Stimulated activated CD4-positive, alpha-beta T cell treated with anti-CD3 and anti-CD28 coated beads, Interleukin-2, amount 100 ng/mL, for 4 hours (primary cell): ENCODE data around the gene STX1B.
"Not testable (repeated sequence)": the region's sequence is repeated elsewhere in the genome, so short reads cannot be mapped to it uniquely, and the experiment has no call there.

Experiments
- DNase-seq: peaks from one replicate; pipeline ENCODE4 v3.0.0-alpha.2; 2020; ENCODE audit warnings: low read depth

Gene STX1B

DNA sequence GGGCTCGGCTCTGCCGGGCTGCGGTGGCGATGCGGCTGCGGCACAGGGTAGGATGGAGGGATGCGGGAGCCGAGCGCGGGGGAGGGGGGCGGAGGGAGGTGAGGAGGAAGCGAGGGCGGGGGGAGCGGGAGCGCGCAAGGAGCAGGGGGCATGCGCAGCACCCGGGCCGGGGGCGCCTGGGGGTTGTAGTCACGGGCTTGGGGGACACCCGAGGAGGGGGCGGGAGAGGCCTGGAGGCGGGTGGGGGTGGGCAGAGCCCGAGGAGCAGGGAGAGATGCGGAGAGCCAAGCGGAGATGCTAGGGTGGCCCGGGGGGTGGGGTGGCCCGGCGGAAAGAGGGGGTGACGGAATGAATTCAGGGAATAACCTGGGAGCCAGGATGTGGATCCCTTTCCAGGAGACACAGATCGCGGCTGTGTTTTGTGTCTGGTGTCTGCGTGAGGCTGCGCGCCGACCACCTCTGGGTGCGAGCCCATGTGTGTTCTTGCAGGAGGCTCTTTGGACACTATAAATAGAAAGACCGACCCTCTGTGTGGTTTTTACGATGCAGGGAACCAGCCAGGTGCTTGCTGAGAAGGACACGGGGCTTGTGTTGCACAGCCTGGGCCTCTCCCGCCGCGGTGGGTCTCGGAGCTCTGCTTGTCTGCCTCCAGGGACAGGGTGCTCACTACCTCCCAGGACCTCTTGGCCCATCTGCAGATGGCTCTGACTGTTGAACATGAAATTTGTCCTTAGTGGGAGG is at the start of gene STX1B:
TSS of gene STX1B (minus strand) at position 54 of the 741 bp plus-strand sequence. CDS start 242 bp downstream, outside the sequence.
- DNase-seq: peak; percentile 47

DNA sequence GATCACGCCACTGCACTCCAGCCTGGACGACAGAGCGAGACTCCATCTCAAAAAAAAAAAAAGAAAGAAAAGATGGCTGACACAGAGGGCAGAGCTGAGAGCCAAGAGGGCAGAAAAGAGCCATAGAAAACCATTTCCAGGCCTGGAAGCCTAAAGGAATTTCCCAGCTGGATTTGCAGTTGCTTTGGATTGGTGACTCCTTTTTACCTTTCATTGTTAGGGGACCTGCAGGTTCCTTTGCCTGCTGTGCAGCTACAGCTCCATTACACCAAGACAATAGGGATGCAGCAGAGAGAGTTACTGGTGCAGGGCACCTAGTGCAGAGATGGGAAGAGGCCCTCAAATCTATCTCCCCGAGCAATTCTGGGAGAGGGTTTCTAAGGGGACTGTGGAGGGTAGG is 45.2 kb upstream of the STX1B start:
- DNase-seq: no peak

DNA sequence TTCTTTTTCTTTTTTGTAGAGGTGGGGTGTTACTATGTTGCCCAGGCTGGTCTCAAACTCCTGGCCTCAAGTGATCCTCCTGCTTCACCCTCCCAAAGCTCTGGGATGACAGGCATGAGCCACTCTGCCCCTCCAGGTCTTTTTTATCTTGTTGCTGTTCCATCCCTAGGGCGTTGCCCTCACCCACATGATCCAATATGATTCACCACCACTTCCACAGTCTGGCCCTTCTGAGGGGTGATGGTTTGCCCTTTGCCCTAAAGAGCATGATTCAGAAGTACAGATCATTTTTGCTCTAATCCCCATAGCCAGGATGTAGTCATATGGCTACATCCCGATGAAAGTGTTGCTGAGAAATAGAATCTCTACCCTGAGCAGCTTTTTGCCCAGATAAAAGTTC is 41.7 kb upstream of the STX1B start:
- DNase-seq: no peak

DNA sequence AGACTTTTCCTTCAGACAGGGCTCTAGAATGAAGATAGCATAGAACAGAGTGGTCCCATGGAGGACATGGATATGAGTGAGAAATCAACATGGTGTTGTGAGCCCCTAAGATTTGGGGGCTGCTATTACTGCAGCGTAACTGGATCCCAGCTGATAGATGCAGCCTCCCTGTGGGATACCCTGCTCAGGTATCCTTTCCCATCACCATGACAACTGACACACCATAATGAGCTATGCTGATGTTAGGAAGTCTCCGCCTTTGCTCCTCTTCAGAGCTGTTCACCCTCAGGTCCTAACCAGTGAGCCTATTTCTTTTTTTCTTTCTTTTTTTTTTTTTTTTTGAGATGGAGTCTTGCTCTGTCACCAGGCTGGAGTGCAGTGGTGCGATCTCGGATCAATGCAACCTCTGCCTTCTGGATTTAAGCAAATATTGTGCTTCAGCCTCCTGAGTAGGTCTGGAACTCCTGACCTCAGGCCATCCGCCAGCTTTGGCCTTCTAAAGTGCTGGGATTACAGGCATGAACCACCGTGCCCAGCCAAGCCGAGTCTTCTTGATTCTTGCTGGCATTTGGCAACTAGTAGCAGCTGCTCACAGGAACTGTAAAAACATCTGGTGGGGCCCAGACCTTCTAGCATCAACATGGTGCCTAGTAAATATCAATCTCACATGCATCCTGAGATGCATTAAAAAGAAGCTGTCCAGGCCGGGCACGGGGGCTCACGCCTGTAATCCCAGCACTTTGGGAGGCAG is 40.0 kb upstream of the STX1B start:
- no peak for DNase-seq

GRCh38 chr16:31043898-31044481 is 33.6 kb upstream of the STX1B start:
- DNase-seq: no peak

- no peak for DNase-seq
Measured at GRCh38 chr16:31043352-31043751, 32.9 kb upstream of the STX1B start.

- no peak for DNase-seq
Measured at GRCh38 chr16:31042866-31043265, 32.4 kb upstream of the STX1B start.

- DNase-seq: no peak
Measured at GRCh38 chr16:31038993-31039392, 28.6 kb upstream of the STX1B start.

DNA sequence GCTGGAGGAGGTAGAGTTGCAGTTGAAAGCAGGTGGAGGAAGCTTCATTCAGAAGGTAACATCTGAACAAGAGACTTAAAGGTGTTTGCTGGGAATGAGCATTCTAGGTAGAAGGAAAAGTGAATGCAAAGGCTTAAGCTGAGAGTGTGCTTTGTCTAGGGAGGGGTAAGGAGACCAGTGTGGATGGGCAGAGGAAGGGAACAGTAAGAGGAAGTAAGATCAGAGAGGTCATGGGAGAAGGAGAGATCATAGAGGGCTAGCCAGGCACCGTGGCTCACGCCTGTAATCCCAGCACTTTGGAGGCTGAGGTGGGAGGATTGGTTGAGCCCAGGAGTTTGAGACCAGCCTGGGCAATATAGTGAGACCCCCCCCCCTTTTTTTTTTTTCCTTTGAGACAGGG is 26.3 kb upstream of the STX1B start:
- no peak for DNase-seq

DNA sequence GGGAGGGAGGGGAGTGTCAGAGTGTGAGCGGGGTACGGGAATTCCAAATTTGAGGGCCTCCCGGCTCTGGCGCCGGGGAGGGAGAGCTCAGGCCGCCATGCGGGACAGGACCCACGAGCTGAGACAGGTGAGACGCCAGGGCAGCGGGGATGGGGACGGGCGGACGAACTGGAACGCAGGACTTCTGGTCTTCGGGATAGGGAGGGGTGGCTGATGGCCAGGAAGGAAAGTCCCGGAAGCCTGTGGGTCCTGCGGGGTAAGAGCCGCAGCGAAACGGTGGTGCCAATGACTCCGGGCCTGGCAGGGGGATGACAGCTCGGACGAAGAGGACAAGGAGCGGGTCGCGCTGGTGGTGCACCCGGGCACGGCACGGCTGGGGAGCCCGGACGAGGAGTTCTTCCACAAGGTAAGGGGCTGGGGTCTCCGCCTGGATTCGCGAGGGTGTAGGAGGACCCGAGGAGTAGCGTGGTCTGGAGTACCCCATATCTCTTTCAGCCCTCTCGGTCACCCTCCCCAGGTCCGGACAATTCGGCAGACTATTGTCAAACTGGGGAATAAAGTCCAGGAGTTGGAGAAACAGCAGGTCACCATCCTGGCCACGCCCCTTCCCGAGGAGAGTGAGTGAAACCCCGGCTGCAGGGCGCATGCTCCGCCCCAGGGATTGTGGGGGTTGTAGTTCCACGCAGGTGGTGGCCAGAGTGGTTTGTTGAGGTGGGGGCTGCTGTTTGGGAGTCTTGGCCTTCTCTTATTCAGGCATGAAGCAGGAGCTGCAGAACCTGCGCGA is 23.5 kb upstream of the STX1B start:
- DNase-seq: peak; percentile 80

DNA sequence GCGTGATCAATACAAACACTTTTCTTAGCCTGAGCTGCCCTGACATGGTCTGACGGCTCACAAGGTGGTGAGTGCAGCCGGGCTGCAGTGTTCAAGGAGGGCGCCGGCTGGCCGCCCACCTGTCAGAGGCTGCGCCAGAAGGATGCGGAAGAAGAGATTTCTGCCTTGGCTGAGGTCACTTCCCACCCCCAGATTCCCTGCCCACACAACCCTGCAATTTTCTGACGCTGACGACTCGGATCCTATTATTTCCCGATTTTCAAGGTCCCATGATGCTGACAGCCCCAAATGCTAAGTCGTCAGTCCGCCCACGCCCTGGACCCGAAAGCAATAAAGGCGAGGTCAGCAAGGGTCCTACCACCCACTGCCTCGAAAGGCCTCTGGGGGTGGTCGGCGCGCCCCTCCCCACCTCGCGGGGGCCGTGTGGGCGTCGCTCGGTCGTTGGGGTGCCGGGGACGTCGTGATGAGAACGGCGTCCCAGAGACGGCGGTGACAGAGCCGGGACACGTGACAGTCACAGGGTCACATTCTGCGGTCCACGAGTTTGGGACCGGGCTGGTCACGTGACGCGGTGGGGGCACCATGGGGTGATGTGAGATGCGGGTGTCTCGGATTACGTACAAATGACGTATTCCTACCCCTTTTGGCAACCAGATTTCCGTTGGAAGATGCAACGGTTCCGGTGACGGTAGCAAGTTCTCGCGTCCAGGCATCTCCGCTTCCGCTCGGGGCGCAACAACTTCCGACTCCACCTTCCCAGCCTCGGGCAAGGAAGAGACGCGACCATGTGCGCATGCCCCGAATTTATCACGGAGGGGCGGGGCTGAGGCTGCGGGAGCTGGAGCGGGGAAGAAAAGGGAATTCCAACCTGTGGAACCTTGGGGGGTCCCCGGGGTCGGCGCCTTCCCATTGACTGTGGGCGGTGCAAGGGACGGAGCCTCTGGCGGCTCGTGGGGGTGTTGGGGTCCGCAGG is 22.6 kb upstream of the STX1B start, which contains the start of gene STX4:
TSS of gene STX4 (plus strand) at position 823 of the 973 bp plus-strand sequence. CDS start 248 bp downstream, outside the sequence.
- DNase-seq: peak; percentile 95

GRCh38 chr16:31031276-31031675 is 20.8 kb upstream of the STX1B start:
- DNase-seq: no peak

GRCh38 chr16:31029272-31029671 is 18.8 kb upstream of the STX1B start:
- DNase-seq: no peak

DNA sequence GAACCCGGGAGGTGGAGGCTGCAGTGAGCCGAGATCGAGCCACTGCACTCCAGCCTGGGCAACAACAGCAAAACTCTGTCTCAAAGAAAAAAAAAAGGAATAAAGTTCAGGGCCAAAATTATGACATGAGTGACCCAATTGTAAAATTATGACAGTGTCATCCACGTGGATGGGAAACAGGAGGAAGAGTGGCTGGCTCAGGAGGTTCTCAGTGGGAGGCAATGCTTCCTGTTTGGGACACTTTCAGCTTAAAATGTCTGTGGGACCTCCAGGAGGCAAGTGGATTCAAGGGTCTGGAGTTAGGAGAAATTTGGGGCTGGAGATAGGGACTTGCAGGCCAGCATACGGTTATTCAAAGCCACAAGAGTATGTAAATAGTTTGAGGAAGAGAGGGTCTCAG is 14.9 kb upstream of the STX1B start:
- DNase-seq: no peak

- DNase-seq: no peak
Measured at GRCh38 chr16:31023627-31024226, 13.3 kb upstream of the STX1B start.

GRCh38 chr16:31023252-31023602 is 12.8 kb upstream of the STX1B start:
- no peak for DNase-seq

DNA sequence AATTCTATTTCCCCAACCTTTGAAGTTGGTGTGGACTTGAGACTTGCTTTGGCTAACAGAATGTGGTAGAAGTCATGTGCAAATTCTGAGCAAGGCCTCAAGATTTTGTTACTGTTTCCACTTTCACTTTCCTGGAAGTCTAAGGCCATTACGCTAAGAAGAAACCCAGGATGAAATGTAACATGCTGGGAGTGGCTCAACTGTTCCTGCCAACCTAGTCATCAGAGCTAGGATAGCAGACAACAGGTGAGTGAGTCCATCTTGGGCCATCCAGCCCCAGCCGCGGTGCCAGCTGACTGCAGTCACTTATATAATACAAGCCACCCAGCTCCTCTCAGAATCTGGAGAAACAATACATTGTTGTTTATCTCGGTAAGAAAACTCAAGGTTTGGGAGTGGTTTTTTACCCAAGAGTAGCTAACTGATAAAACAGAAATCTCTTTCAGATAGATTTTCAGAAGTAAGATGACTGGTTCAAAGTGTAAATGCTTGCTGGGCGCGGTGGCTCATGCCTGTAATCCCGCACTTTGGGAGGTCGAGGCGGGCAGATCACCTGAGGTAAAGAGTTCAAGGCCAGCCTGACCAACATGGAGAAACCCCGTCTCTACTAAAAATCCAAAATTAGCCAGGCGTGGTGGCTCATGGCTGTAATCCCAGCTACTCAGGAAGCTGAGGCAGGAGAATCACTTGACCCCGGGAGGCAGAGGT is 12.3 kb upstream of the STX1B start:
- no peak for DNase-seq

DNA sequence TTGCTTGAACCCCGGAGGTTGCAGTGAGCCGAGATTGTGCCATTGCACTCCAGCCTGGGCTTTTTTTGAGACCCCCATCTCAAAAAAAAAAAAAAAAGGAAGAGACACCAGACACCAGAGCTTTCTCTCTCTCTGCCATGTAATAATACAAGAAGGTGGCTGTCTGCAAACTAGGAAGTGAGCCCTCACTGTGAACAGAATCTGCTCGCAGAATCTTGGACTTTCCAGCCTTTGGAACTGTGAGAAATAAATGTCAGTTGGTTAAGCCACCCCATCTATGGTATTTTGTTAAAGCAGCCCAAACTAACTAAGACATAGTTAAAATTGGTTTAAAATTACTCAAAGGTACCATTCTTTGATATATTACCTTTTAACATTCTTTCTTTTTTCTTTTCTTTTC is 10.1 kb upstream of the STX1B start:
- no peak for DNase-seq

DNA sequence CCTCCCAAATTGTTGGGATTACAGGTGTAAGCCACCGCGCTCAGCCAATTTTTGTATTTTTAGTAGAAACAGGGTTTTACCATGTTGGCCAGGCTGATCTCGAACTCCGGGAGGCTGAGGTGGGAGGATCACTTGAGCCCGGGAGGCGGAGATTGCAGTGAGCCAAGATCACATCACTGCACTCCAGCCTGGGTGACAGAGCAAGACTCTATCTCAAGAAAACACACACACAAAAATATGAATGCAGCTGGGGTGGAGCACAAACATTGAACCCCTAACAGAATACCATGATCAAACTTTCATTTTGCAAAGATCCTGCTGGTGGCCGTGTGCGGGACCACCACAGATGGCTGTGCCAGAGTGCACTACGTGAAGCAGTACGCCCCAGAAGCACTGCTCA is 7.3 kb upstream of the STX1B start:
- not testable (repeated sequence) for DNase-seq

GRCh38 chr16:31016018-31016417 is 5.6 kb upstream of the STX1B start:
- no peak for DNase-seq
